ENCODE data around the gene MYO18B.

The MYO18B gene

DNA sequence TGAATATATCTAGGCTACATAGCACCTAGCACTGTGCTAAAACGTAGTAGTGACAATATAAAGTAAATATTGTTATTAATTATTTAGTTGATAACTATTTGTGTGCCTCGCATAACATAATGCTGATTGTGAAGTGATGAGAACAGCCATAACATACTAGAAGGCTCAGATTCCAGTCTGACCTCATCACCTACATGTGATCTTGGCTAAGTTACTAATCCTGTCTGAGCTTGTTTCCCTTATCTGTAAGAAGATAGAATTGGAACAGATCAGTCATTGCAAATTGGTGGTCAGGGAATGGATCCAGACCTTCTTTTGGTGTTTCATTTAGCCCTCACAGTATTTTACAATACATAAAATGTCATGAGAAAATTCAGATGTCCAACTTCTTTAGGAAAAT lies 323.9 kb downstream of the MYO18B start:
- H3K27ac ChIP-seq = no peak overlapping the region
- no peak overlapping the region for H3K4me3 ChIP-seq (ENCODE audit: low read depth in 1 of 2, low read length in 1 of 2)
- peaks cover 48% of the 10 kb centered on the region for H3K27me3 ChIP-seq
- TF ChIP-seq CTCF (IDR thresholded peaks at IDR 0.05) = no peak
- no peaks in the 10 kb centered on the region for H3K36me3 ChIP-seq
- no peaks in the 10 kb centered on the region for H3K9me3 ChIP-seq
- no peaks in the 10 kb centered on the region for H3K4me1 ChIP-seq (ENCODE audit: control insufficient read depth in 1 of 2, insufficient read depth in 1 of 2, low read depth in 1 of 2, low read length in 1 of 2)

DNA sequence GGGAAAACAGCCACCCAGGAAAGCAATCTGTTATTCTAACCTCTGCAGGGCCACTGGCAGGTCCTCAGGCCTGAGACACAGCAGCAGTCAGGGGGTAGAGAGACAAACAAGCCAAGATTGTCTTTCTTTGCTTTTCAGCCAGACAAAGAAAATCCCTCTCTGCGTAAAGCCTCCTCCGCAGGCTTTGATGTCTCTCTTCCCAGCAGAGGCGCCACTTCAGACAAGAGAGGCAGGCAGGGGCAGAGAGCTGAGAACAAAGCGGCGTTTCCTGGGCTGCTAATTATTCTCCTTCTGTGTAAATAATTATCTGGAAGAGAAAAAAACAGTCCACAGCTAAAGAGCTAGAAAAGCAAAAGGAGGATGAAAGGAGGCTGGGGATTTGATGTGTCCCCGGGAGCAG lies 324.5 kb downstream of the MYO18B start:
- H3K27me3 ChIP-seq = peaks cover 52% of the 10 kb centered on the region
- no peak for TF ChIP-seq CTCF (IDR thresholded peaks at IDR 0.05)
- H3K27ac ChIP-seq = no peak overlapping the region
- H3K4me1 ChIP-seq (ENCODE audit: control insufficient read depth in 1 of 2, insufficient read depth in 1 of 2, low read depth in 1 of 2, low read length in 1 of 2) = no peaks in the 10 kb centered on the region
- no peaks in the 10 kb centered on the region for H3K9me3 ChIP-seq
- H3K4me3 ChIP-seq (ENCODE audit: low read depth in 1 of 2, low read length in 1 of 2) = no peak overlapping the region
- no peaks in the 10 kb centered on the region for H3K36me3 ChIP-seq

DNA sequence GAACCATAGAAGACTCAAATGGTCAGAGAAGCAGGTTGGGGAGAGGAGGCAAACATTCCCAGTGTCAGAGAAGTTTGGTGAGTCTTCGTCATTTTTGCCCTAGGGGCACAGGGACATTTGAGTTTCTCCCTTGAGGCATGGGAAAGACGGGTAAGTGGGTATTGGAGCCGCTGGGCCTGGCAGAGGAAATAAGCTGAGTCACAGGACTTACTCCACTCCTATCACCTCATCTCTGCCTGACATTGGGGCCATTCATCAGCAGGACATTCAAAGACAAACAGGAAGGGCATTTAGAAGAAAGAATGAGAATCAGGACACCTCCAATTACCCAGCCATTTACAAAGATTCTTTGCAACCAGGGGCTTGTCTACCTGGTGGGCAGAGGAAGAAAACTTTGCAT lies 326.6 kb downstream of the MYO18B start:
- no peaks in the 10 kb centered on the region for H3K9me3 ChIP-seq
- peaks cover 52% of the 10 kb centered on the region for H3K27me3 ChIP-seq
- no peaks in the 10 kb centered on the region for H3K36me3 ChIP-seq
- no peak overlapping the region for H3K27ac ChIP-seq
- no peak overlapping the region for H3K4me3 ChIP-seq (ENCODE audit: low read depth in 1 of 2, low read length in 1 of 2)
- no peak for TF ChIP-seq CTCF (IDR thresholded peaks at IDR 0.05)
- H3K4me1 ChIP-seq (ENCODE audit: control insufficient read depth in 1 of 2, insufficient read depth in 1 of 2, low read depth in 1 of 2, low read length in 1 of 2) = no peaks in the 10 kb centered on the region

DNA sequence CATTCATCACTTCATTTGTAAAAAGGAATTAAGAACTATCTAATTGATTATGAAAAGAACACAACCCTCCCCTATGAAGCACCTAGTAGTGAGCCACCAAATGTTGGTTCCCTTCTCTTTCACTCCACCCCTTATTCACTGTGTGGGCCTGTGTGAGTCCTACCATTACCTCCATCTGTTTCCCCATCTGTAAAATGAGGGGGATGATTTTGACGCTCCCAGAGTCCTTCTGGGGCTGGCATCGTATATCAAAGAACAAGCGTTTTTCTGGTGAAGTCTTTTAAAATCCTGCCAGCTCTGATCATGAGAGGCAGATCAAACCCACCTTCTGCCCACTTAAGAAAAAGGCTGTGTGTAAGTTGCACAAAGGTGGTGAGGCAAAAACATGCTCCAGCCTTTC lies 330.6 kb downstream of the MYO18B start:
- Histone ChIP-seq H3K4me1 (ENCODE audit: control insufficient read depth in 1 of 2, insufficient read depth in 1 of 2, low read depth in 1 of 2, low read length in 1 of 2) (no peaks in the 10 kb centered on the region), H3K36me3 (no peaks in the 10 kb centered on the region), H3K27me3 (peaks cover 33% of the 10 kb centered on the region), H3K27ac (no peak overlapping the region), H3K4me3 (ENCODE audit: low read depth in 1 of 2, low read length in 1 of 2) (no peak overlapping the region), H3K9me3 (no peaks in the 10 kb centered on the region)
- no peak for TF ChIP-seq CTCF (IDR thresholded peaks at IDR 0.05)

- H3K36me3 ChIP-seq = no peaks in the 10 kb centered on the region
- H3K27me3 ChIP-seq = peaks cover 7% of the 10 kb centered on the region
- no peaks in the 10 kb centered on the region for H3K9me3 ChIP-seq
- no peak overlapping the region for H3K4me3 ChIP-seq (ENCODE audit: low read depth in 1 of 2, low read length in 1 of 2)
- TF ChIP-seq CTCF (IDR thresholded peaks at IDR 0.05) = no peak
- H3K27ac ChIP-seq = no peak overlapping the region
- H3K4me1 ChIP-seq (ENCODE audit: control insufficient read depth in 1 of 2, insufficient read depth in 1 of 2, low read depth in 1 of 2, low read length in 1 of 2) = no peaks in the 10 kb centered on the region
These were observed 333.3 kb downstream of the MYO18B start for GRCh38 chr22:26075251-26075650.

- no peak for TF ChIP-seq CTCF (IDR thresholded peaks at IDR 0.05)
- H3K4me3 ChIP-seq (ENCODE audit: low read depth in 1 of 2, low read length in 1 of 2) = no peak overlapping the region
- no peaks in the 10 kb centered on the region for H3K9me3 ChIP-seq
- H3K27me3 ChIP-seq = peaks cover 6% of the 10 kb centered on the region
- no peaks in the 10 kb centered on the region for H3K4me1 ChIP-seq (ENCODE audit: control insufficient read depth in 1 of 2, insufficient read depth in 1 of 2, low read depth in 1 of 2, low read length in 1 of 2)
- no peak overlapping the region for H3K27ac ChIP-seq
- H3K36me3 ChIP-seq = no peaks in the 10 kb centered on the region
These were observed 337.0 kb downstream of the MYO18B start for GRCh38 chr22:26079009-26079408.

All from neutrophil (primary cell).